Hindlimb muscle (tissue), 1 donor: Measurements from ENCODE around the gene AP2A1. TPM values are rescaled to one million over a fixed set of nuclear protein-coding genes. Genes with fewer than 3 reads are reported as not detected.

Experiments used
- DNase-seq: peaks from one replicate; pipeline ENCODE4 v3.0.0-alpha.2; 2013
- polyA plus RNA-seq: library from polyadenylated mRNA; unstranded; fragments of 120-200 nt; gene quantifications from one replicate; pipeline ENCODE4 v1.2.1, GENCODE V29; 2013; ENCODE audit not compliant: insufficient read length

Gene AP2A1
- polyA plus RNA-seq, 1 donor, result 68.3 TPM

DNA sequence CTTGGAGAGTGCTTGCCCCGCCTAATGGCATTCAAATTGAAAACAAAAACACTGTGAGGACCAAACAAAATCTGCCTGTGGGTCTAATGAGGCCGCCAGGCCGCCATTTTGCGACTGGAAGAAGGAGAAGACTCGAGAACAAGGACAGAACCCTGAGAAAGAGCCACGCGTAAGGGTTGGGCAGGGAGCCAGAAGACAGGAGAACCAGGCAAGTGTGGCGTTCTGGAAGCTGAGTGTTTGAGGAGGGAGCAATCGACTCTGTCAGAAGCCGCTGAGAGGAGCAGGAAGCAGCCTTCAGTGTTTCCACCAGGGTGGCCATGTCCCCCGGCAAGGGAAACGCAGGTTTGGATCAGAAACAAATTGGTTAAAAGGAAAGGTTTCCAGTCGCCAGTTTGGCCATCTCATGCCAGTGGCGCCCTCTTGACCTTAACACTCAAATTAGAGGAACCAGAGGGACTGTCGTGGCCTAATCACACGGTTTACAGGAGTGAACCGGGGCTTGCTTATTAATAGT lies 74.0 kb downstream of the AP2A1 start:
- DNase-seq, result no peak

DNA sequence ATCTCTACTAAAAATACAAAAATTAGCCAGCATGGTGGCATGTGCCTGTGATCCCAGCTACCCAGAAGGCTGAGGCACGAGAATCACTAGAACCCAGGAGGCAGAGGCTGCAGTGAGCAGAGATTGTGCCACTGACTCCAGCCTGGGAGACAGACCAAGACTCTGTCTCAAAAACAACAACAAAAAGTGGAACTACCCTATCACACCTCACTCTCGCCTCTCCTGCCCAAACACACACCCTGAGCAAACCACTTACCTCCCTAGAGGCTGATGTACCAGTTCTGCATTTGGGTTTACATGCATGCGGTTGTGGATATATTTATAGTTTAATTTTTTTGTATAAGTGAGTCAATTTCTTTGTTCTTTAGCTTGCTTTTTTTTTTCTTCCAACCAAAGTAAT lies 76.5 kb downstream of the AP2A1 start:
- DNase-seq, result no peak

DNA sequence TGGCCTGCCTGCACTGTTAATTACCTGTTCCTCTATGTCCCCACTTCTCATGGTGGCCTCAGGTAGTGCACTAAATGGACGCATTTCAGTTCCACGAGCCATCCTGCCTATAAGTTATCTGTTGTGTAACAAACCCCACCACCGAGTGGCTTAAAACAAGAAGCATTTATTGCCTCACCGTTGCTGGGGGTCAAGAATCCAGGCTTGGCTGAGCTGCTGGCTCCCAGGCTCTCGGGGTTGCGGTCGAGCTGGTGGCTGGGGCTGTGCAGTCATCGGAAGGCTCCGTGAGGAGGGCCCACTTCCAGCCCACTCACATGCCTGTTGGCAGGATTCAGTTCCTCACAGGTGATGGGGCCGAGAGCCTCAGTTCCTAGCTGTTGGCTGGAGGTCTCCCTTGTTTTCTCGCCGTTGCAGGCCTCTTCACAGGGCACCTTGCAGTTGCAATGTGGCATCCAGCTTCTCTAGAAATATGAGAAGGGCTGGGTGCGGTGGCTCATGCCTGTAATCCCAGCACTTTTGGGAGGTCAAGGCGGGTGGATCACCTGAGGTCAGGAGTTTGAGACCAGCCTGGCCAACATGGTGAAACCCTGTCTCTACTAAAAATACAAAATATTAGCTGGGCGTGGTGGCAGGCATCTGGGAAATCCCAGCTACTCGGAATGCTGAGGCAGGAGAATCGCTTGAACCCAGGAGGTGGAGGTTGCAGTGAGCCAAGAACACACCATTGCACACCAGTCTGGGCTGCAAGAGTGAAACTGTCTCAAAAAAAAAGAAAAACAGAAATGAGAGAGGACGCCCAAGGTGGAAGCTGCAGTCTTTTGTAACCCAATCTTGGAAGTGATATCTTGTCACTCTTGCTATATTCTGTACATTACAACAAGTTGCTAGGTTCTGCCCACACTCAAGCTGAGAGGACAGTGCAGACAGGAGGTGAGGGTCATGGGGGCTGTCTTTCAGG lies 77.6 kb downstream of the AP2A1 start:
- no peak for DNase-seq

DNA sequence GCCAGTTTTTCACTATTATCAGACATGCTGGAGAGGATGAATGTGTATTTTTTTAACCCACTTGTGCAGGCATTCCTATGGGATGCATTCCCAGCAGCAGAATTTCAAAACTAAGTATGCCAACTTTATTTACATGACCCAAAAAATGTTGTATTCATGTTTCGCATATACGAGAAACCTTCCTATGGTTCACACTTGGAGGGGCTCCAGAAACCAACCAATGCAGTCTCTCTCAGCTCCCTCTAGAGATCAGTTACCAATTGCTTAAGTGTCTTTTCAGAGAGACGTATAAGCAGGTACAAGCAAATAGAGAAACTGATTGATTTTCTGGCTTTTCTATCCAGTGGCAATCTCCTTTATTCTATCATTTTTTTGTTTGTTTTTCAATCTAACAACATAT lies 78.6 kb downstream of the AP2A1 start:
- DNase-seq, result no peak

DNA sequence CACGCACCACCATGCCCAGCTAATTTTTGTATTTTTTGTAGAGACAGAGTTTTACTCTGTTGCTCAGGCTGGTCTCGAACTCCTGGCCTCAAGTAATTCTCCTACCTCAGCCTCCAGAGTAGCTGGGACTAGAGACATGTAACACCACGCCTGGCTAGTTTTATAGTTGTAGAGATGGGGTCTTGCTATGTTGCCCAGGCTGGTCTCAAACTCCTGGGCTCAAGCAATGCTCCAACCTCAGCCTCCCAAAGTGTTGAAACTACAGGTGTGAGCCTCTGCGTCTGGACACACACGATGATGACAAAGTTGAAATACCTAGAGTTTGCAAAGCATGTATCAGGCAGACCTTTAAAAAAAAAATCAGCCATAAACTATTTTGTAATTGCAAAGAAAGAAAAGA lies 79.6 kb downstream of the AP2A1 start:
- no peak for DNase-seq

DNA sequence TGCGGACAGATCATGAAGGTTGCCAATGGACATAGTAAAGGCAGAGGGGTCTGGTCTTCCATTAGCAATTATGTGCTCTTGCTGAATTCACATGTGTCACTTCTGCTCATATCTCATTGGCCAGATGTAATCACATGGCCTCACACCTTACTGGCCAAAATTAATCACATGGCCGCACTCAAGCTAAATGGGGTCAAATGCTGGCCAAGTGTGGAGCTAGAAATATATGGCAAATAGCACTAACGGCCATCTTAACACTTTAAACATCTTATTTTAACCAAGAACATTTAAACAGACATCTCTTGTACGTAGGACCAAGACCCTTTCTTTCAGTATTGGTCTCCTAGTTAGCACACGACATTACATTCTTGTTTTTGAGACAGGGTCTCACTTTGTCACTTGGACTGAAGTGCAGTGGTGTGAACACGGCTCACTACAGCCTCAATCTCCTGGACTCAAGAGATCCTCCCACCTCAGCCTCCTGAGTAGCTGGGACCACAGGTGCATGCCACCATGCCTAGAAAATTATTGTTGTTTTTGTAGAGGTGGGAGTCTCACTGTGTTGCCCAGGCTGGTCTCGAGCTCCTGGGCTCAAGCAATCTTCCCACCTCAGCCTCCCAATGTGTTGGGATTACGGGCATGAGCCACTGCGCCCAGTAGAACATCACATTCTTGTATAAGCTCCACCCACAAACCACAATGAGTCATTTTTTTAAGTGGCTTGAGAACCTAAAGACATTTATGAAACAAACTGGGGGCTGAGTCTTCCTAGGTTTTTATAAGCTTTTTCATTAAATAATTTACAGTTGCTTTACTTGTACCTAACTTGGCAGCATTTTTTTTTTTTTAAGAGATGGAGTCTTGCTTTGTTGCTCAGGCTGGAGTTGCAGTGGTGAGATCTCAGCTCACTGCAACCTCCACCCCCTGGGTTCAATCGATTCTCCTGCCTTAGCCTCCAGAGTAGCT lies 81.2 kb downstream of the AP2A1 start:
- DNase-seq, result no peak

DNA sequence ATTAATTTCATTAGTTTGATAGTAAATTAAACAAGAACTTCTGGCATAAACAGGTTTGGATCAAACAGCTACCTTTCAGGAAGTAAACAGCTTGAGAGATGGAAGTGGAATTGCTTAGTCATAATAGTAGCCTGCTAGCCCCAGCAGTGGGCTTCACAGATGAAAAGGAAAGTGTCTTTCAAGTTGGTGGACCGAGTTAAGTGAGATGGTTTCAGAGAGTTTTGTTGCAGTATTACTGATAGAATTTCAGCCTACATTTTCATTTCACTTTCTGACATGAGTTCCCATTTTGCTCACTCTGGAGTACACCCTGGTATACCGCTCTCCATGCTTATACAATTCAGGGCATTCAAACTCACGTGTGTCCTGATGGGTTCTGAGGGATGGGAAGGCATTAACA lies 82.1 kb downstream of the AP2A1 start:
- no peak for DNase-seq

DNA sequence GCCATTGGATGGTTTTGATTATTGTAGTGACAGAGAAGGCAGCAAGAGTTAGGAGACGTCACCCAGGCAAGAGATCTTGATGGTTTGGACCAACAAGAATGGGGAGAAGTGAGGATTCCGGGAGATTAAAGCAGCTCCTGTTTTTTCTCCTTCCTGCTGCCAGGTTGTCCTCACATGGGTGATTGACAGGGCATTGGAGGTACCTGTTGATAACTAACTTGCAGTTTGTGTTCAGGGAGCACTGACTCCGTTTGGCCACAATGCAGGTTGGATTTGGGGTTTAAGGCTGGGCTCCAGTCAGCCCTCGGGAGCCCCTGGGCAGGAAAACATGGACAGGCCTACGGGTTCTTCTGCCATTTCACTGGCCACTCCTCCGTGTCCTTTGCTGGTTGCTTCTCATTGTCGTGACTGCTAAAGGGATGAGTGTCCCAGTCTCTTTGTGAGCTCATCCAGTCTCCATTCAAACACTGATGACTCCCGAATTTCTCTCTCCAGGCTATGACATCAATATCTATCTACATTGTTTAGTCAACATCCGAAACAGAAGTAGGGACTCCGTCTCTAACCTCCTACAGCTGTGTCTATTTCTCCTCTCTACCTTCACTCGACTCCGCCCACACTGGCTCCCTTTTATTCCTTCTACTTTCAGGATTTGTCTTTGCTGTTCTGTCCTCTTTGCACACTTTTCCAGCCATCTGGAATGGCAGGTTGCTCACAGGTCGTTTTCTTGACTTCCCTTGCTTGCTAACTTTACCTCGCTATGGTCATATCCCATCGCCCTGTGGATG lies 82.8 kb downstream of the AP2A1 start:
- no peak for DNase-seq

DNA sequence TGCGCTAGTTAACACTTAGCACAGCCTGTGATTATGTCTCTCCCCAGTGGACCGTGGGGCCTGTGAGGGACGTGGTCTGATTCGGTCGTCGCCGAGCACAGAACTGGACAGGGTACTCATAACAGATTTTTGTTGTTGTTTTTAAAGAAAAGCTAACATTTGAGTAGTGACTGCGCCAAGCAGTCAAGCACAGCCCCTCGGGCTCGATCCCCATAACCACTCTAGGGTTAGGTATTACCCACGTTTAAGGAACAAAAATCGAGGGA lies 83.4 kb downstream of the AP2A1 start:
- no peak for DNase-seq

DNA sequence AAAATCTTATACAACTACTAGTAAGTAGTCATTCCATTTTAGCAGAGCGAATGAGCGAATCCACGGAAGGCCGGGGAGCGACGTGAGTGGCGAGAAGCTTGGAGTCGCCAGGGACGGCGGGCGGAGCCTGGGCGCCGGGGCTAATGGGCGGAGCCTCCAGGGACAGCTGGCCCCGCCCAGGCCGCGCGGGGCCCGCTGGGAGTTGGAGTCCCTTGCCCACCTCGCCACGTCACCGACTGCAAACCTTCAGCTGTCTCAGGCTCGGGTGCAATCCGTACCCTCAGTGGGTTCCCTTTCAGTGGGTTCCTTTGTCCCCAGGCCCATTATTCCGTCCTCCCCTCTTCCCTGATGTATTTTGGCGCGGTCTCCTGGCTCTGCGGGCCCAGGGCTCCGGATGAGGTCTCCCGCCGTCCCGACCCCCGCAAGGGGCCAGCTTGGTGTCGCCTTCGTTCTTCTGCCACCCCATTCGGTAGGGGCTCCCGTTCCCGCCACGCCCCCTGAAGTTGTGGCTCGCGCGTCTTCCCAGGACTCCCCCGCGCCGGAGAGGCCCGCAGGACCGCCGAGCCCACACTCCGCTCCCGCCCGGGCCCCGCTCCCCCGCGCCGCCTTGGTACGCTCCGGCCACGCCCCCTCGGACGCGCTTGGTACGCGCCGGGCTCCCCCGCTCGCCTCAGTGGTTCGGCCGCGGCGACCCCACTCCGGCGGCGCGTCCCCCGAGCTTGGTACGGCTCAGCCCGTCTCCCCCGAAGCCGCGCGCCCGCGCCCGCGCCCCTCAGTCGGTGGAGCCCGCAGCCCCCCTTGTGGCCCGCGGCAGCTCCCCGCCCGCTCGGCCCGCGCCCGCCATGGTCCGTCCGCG lies 83.9 kb downstream of the AP2A1 start, which contains the start of gene PTOV1:
Gene PTOV1, plus strand, starts transcription at position 673 of the 856 bp plus-strand sequence.
- DNase-seq, result peak; percentile 91

DNA sequence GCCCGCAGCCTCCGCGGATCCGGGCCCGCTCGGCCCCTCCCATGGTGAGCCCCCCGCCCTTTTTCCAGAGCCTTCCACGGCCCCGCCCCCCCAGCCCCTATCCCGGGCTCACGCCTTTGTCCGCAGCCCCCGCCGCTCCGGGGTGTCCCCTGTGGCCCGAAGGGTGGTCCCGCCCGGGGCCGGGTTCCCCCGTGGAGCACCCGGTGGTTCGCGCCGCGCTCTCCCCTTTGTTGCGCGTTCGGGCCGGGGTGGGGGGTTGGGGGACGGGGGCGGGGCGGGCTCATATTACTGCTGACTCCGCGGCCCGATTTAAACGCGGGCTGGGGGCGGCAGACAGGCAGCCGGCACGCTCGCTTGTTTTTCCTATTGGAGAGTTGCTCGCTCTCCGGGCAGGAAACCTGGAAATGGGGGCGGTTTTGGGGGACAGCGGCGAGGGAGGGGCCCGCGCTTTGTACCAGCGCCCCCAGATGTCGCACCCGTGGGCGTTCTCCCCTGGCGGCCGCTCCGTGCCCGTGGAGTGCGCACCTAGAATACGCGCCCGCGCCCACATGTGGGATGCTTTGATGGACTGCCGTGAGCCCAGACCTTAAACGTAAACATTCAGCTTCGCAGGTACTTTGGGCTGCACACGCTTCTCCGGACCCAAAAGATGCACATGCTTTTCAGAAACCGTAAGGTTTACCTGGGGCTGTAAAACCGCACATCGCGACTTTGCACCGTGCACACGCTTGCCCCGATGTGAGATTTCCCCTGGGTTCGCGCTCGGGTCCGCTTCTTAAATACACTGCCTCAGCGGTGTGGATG lies 84.9 kb downstream of the AP2A1 start:
- peak; percentile 46 for DNase-seq

DNA sequence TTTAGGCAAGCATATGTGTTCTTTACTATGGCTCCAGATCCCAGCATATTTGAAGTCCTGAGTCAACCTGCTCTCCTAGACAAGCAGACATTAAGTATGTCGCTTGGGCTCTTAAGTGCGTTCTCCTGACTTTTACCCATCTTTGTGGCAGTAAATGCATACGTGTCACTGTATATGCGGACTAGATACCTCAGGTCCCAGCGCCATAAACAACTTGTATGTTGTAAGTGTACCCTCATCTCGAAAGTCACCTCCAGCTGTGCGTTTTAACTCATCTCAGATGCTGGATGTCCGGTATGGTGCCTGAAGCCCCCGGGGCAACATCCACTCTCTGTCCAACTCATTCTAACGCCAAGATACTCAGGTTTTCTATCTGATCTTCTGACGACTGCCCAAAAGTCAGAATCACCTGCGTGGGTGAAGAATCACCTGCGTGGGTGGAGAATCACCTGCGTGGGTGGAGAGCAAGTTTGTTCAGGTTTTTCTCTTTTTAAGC lies 85.9 kb downstream of the AP2A1 start:
- no peak for DNase-seq

DNA sequence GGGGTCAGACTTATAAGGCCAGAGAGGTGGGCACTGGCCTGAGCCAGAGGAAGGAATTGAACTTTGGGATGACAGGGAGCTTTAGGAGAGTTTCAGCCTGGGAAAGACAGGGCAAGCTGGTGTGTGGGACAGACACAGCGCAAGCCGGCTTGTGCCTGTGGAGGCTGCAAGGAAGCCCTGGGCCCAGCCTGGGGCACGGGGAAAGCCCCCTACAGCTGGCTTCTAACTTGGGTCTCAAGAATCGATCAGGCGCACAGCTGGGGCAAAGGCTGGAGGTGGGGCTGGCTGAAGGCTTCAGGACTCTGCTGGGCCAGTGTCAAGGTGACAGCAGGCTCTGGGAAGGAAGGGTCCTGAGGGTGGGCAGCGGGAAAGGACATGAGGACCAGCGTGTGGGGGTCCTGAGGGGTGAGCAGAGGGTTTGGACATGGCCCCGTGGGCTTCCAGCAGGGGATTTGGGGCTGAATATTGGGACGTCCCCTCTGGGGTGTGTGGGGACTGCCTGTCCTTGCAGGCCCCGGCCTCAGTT lies 87.1 kb downstream of the AP2A1 start:
- DNase-seq, result no peak

DNA sequence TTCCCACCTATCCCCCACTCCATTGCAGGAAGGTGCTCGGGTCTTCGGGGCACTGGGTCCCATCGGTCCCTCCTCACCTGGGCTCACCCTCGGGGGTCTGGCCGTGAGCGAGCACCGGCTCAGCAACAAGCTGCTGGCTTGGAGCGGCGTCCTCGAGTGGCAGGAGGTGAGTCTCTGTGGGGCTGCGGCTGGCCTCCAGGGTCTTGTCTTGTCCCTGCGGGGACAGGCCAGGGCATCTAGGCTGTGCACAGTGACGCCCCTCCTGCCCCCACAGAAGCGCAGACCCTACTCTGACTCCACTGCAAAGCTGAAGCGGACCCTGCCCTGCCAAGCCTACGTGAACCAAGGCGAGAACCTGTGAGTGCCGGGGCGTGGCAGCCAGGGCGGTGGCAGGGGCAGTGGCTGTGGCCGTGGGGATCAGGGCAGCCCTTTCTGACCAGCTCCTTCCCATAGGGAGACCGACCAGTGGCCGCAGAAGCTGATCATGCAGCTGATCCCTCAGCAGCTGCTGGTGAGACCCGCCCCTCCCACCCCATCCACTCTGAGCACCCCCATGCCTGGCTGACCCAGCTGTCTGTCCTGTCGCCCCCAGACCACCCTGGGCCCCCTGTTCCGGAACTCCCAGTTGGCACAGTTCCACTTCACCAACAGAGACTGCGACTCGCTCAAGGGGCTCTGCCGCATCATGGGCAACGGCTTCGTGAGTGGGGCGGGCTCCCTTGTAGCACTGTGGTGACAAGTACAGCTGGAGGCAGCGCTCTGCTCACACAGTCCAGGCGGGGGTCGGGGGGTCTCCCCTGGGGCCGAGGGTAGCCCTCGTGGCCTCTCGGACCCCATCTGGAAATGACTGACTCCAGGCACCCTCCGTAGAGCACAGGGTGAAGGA lies 87.8 kb downstream of the AP2A1 start:
- no peak for DNase-seq

DNA sequence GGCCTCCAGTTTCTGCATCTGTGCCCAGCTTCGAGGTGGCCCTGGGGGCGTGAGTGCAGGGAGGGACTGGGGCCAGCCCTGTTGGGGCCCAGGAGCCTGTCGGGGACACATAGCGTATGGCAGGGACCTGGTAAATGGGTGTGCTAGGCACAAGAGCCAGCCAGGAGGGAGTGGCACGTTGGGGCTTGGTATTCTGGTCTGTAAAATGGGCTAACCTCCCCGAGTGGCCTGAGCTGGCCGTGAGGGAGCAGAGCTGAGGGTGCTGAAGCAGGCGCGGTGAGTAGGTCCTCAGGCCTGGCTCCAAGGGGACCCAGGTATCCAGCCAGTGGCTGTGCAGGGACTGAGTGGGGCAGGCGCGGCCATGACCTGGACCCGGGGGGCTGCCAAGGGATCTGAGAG lies 88.5 kb downstream of the AP2A1 start:
- DNase-seq, result no peak

DNA sequence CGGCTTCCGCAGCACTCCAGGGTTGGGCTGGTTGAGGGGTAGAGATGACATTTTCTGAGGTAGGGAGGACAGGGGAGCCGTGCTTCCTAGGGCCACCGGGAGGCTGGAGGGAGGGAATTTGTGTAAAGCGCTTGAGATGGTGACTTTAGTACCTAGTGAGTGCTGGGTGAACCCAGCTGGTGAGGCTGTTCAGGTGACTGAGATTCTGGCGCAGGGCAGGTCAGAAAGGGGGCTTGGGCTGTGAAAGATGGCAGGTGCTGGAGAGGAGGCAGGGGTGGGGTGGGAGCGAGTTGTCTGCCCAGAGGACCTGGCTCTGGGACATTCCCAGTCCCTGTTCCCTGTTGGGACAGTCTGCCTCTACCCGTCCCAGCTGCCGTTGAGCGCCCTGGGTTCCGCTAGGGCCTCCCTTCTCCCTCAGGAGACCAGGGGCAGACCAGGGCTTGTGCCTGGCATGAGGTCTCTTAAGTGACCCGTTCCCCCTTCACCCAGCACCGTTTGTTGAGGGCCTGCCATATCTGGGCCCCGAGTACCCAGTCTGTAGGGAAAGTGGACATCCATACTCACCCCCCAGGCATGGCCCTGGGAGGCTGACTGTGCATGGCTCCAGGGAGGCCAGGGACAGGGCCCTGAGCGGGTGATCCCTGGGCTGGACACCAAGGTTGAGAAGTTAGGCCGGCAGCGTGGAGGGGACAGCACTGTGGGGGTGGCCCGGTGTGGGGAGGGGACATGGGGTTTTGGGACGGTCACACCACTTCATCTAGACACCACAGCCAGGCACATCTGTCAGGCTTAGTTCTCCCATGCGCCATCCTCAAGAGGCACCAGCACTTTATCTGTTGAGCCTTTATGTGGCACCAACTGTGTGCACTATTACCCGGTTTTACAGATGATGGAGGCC lies 89.1 kb downstream of the AP2A1 start:
- DNase-seq, result no peak

DNA sequence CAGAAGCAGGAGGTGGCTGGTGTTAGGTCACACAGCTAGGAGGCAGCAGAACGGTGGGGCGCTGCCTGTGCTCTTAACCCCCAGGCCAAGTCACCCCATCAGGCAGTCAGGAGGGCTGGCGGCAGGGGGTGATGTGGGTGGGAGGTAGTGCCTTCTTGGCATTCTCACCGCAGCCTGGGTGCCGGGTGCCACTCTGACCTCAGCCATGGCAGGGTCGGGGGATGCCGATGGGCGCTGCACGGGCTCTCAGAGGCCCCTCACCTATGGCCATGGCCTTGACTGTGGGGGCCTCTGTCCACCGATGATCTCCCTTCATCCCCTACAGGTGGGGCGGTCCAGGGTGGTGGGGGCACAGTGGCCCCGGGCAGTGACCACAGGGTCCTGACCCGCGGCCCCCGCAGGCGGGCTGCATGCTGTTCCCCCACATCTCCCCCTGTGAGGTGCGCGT lies 89.8 kb downstream of the AP2A1 start:
- DNase-seq, result no peak
